Endothelial cell (in vitro differentiated cells): Measurements from ENCODE around the gene FANCE. TPM values are rescaled to one million over a fixed set of nuclear protein-coding genes. Genes with fewer than 3 reads are reported as not detected.

Experiments
- DNase-seq: peaks from one replicate; pipeline ENCODE4 v3.0.0; 2021; ENCODE audit warnings: low spot score
- H3K27ac Mint-ChIP-seq: one replicate; pipeline ENCODE4 v1.8.0; 2021; ENCODE audit warnings: mixed read lengths, inconsistent platforms; ENCODE audit not compliant: unreplicated experiment
- H3K27me3 Mint-ChIP-seq: one replicate; pipeline ENCODE4 v1.8.0; 2021; ENCODE audit warnings: mild to moderate bottlenecking, moderate library complexity, mixed read lengths, inconsistent platforms; ENCODE audit not compliant: unreplicated experiment
- H3K36me3 Mint-ChIP-seq: one replicate; pipeline ENCODE4 v1.8.0; 2021; ENCODE audit warnings: mild to moderate bottlenecking, low read depth, mixed read lengths, inconsistent platforms; ENCODE audit not compliant: unreplicated experiment
- H3K4me1 Mint-ChIP-seq: one replicate; pipeline ENCODE4 v1.8.0; 2021; ENCODE audit warnings: mild to moderate bottlenecking, mixed read lengths, inconsistent platforms; ENCODE audit not compliant: unreplicated experiment
- H3K4me3 Mint-ChIP-seq: one replicate; pipeline ENCODE4 v1.8.0; 2021; ENCODE audit warnings: mild to moderate bottlenecking, mixed read lengths, inconsistent platforms; ENCODE audit not compliant: unreplicated experiment
- H3K9me3 Mint-ChIP-seq: one replicate; pipeline ENCODE4 v1.8.0; 2021; ENCODE audit warnings: mixed read lengths, inconsistent platforms; ENCODE audit not compliant: unreplicated experiment
- total RNA-seq: library from RNA; stranded (reverse); fragmentation: NEBNext Ultra II Directional; extraction: Animal tissue kit (Norgen Biotek cat#: 25700); gene quantifications from one replicate; pipeline ENCODE4 v1.2.1, GENCODE V29; 2021; ENCODE audit not compliant: unreplicated experiment
- TF ChIP-seq, protein P1 (sequence below): fragments of 200-600 bp; sonication (generic); IDR thresholded peaks from one replicate; pipeline ENCODE4 v1.5.0; 2021; ENCODE audit warnings: antibody characterized with exemption; ENCODE audit not compliant: unreplicated experiment

FANCE gene
- total RNA-seq, 1 donor from 2014 or later = 21.8 TPM

GRCh38 chr6:35471836-35472345 lies 19.8 kb downstream of the FANCE start:
- no peak overlapping the region for H3K27ac Mint-ChIP-seq
- TF ChIP-seq, protein P1, sequence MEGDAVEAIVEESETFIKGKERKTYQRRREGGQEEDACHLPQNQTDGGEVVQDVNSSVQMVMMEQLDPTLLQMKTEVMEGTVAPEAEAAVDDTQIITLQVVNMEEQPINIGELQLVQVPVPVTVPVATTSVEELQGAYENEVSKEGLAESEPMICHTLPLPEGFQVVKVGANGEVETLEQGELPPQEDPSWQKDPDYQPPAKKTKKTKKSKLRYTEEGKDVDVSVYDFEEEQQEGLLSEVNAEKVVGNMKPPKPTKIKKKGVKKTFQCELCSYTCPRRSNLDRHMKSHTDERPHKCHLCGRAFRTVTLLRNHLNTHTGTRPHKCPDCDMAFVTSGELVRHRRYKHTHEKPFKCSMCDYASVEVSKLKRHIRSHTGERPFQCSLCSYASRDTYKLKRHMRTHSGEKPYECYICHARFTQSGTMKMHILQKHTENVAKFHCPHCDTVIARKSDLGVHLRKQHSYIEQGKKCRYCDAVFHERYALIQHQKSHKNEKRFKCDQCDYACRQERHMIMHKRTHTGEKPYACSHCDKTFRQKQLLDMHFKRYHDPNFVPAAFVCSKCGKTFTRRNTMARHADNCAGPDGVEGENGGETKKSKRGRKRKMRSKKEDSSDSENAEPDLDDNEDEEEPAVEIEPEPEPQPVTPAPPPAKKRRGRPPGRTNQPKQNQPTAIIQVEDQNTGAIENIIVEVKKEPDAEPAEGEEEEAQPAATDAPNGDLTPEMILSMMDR = no peak
- peaks cover 6% of the 10 kb centered on the region for H3K27me3 Mint-ChIP-seq
- H3K4me1 Mint-ChIP-seq = peaks cover 18% of the 10 kb centered on the region
- peaks cover 23% of the 10 kb centered on the region for H3K36me3 Mint-ChIP-seq
- DNase-seq = no peak
- H3K9me3 Mint-ChIP-seq = no peaks in the 10 kb centered on the region
- H3K4me3 Mint-ChIP-seq = no peak overlapping the region

- no peak for DNase-seq
- H3K27me3 Mint-ChIP-seq = peaks cover 6% of the 10 kb centered on the region
- H3K36me3 Mint-ChIP-seq = peaks cover 18% of the 10 kb centered on the region
- TF ChIP-seq, protein P1 = no peak
- no peak overlapping the region for H3K27ac Mint-ChIP-seq
- no peaks in the 10 kb centered on the region for H3K9me3 Mint-ChIP-seq
- no peak overlapping the region for H3K4me3 Mint-ChIP-seq
- H3K4me1 Mint-ChIP-seq = peaks cover 13% of the 10 kb centered on the region
These were observed 21.1 kb downstream of the FANCE start for GRCh38 chr6:35473075-35473849.

DNA sequence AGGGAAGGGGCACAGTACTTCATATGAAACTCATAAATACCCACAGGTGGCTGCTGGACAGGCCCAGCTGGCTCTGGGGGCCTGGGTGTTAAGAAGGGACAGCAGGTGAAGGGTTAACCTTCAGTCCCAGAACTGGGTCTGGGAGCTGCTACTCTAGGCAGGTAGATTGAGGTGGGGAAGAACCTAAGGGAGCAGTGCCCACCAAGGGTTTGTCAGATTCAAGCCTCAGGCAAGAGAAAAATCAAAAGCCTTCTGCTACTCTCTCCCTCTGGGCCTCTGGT lies 21.7 kb downstream of the FANCE start:
- H3K36me3 Mint-ChIP-seq = peaks cover 18% of the 10 kb centered on the region
- DNase-seq = no peak
- H3K9me3 Mint-ChIP-seq = no peaks in the 10 kb centered on the region
- no peak overlapping the region for H3K27ac Mint-ChIP-seq
- peaks cover 13% of the 10 kb centered on the region for H3K4me1 Mint-ChIP-seq
- TF ChIP-seq, protein P1 = no peak
- H3K27me3 Mint-ChIP-seq = peaks cover 6% of the 10 kb centered on the region
- no peak overlapping the region for H3K4me3 Mint-ChIP-seq

DNA sequence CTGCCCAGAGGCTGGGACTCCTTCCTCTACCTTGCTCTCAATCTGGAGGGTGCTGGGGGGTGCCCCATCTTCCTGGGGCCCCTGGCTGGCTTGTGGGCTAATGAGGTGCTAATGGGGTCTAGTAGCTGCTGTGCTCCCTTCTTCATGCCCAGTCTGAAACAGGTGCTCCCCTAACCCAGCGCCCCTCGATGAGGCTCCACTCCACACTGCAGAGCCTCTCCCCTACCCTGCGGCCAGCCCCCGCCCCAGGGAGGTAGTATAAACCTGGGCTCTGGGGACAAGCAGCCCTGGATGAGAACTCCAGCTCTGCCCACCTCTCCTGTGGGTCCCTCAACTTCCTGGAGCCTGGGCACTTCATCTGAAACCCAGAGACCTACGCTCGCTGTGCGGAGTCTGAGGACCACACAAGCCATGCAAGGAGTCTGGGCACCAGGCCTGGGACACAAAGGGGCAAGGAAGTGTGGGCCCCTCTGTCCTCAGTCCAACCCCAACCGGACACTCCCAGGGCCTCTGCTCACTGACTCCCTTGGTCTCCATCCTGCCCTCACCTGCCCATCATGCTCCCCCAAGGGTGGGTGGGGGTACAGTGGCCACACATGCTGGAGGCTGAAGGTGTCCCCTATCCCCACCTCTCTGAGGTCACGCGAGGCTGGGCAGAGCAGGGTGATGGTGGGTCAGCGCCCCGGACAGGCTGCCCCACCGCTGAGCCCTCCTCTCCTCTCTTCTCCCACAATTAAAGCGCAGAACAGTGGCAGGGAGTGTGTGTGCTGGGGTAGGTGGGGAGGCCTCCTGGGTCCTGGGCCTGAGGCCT lies 22.2 kb downstream of the FANCE start:
- Mint-ChIP-seq H3K27ac (no peak overlapping the region), H3K36me3 (peaks cover 16% of the 10 kb centered on the region), H3K4me1 (peaks cover 11% of the 10 kb centered on the region), H3K27me3 (peaks cover 8% of the 10 kb centered on the region), H3K4me3 (no peak overlapping the region), H3K9me3 (no peaks in the 10 kb centered on the region)
- TF ChIP-seq, protein P1 = no peak
- no peak for DNase-seq
